Ammon's horn (tissue), 1 donor: ENCODE measurements around the gene ITSN1.

Experiments used
- DNase-seq: peaks from one replicate; pipeline ENCODE4 v3.0.0-alpha.2; 2016; ENCODE audit warnings: low spot score

ITSN1 gene

DNA sequence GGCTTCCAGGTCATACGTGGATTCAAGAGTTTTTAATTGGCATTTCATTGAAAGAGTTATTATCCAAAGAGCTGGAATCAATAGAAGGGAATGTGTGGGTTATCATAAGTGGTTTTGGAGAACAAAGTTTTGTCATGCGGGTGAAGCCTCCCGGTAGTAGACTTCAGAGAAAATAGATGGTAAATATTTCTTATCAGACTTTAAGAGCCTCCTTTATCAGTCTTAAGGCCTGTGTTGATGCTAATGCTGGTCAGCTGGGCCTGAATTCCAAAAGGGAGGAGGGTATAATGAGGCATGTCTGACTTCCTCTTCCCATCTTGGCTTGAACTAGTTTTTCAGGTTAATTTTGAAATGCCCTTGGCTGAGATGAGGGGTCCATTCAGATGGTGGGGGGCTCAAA is 89.7 kb downstream of the ITSN1 start:
- no peak for DNase-seq

DNA sequence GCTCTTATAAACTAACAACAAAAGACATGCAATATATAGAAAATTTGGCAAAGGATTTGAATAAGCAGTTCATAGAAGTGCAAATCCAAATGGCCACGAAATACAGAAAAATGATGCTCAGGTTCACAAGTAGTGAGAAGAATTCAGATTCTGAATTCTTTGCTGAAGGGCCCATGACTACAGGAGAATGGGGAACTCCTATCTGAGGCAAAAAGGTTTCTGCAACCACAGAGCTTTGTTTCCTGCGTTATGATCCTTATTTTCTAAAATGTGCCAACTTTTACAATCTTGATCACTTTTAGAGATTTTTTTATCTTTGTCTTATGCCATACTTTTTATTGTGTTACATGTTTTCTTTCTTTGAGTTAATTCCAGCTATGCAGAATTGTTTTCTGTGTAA is 91.3 kb downstream of the ITSN1 start:
- DNase-seq = no peak

DNA sequence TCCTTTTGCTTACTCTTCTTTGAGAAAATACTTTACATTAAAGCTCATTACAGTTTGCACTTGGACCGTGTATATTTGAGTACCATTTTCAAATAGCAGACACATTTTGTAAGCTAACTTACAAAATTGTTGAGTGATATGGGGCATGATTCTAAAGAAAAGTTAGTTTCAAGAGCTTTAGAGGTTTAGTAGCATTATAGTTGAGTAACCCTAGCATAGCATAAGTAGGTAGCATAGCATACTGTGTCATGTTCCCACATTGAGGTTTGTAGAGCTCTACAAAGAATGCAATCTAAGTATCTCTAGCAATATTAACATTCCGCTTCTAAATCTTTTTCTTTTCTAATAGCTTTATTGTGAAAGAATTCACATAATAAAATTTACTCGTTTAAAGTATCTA is 92.0 kb downstream of the ITSN1 start:
- DNase-seq = no peak

DNA sequence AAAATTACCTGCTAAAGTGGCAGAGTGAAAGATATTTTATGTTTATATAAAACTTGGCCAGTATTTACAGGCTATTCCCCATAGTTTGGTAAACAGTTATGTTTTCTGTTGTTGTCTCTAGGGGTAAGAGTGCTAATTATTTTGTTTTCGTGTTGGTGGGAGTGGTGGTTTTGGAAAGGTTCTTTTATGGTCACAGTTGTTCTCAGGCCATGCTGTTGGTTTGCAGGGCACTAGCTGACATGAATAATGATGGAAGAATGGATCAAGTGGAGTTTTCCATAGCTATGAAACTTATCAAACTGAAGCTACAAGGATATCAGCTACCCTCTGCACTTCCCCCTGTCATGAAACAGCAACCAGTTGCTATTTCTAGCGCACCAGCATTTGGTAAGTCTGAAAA is 92.5 kb downstream of the ITSN1 start:
- no peak for DNase-seq

DNA sequence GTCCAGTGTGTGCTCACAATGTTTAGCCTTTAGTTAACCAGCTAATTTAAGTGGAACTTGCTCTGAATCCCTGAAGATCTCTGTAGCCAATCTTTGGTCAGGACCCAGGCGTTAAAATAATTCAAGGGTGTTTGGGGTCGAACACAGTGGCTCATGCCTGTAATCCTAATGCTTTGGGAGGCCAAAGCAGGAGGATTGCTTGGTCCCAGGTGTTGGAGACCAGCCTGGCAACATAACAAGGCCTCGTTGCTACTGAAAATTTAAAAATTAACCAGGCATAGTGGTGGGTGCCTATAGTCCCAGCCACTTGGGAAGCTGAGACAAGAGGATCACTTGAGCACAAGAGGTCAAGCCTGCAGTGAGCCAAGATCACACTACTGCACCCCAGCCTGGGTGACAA is 94.3 kb downstream of the ITSN1 start:
- DNase-seq = no peak

DNA sequence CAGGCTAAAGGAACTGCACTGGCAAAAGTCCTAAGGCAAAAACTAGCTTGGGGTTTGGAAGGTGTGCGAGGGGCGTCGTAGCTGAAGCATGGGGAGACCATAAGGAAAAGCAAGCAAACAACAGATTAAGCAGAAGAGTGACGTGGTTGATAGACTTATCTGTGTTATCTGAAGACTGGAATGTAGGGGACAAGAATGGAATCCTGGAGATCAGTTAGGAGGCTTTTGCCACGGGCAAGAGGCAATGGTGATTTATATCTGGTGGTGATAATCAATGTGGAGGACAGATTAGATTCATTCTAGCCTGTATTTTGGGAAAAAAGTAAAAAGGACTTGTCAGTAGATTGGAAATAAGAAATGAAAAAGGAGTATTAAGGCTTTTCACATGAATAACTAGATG is 97.4 kb downstream of the ITSN1 start:
- no peak for DNase-seq

DNA sequence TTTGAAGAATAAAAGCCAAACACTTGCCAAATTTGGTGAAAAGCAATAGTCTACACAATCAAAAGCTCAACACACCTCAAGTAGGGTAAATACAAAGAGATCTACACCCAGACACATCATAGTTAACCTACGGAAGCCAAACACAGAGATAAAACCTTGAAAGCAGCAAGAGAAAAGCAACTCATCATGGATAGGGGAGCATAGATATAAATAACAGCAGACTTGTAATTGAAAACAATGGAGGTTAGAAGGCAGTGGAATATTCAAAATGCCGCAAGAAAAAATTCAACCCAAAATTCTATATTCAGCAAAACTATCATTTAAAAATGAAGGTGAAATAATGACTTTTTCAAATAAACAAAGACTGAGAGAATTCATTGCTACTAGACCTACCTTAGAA is 105.1 kb downstream of the ITSN1 start:
- DNase-seq = no peak

DNA sequence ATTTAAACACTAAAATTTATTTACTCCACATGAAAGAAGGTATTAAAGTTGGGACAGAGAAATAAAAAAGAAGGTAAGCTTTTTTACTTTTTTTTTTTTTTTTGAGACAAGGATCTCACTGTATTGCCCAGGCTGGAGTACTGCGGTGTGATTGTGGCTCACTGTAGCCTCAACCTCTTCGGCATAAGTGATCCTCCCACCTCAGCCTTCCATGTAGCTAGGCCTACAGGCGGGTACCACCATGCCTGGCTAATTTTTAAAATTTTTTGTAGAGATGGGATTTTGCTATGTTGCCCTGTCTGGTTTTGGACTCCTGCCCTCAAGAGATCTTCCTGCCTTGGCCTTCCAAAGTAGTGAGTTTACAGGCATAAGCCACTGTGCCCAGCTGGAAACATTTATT is 106.6 kb downstream of the ITSN1 start:
- DNase-seq = no peak

DNA sequence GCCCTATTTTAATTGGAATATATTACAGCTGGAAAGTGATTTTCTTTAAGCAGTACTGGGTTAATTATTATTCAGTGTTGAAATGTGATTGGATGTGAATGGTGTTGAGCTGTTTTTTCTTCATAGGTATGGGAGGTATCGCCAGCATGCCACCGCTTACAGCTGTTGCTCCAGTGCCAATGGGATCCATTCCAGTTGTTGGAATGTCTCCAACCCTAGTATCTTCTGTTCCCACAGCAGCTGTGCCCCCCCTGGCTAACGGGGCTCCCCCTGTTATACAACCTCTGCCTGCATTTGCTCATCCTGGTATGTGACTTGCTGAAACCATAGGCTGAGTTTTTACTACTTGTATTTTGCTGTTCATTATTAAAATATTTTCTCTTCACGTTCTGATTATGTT is 107.7 kb downstream of the ITSN1 start:
- no peak for DNase-seq

DNA sequence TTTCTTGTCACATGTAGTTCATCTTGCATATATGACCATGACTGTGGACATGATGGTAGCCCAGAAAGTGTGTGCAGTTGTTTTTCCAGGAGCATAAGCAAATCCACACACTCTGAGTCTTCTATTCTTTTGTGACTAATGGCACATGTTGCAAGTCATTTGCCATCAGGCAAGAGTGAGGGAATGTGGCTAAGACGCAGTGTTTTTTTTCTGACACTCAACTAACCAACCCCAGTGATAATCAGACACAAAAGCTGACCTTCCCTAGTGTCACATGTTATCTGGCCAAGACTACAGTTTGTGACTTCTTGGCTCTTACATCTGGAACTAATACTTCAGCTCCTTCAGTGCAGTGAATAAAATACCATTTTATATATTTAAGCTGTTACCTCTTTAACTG is 108.8 kb downstream of the ITSN1 start:
- no peak for DNase-seq

DNA sequence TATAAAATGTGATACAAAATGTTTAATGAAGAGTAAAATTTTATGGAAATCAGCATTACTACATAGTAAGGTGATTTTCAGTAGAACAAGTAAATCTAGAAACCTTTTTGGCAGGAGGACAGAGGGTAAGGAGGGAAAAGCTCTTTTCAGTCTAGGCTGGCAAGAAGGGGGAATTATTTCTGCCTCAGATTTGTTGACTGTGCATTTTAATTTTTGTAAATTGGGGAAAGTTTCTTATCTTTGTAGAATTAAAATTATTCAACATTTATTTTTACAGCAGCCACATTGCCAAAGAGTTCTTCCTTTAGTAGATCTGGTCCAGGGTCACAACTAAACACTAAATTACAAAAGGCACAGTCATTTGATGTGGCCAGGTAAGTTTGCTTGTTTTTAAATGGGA is 109.2 kb downstream of the ITSN1 start:
- DNase-seq = no peak

DNA sequence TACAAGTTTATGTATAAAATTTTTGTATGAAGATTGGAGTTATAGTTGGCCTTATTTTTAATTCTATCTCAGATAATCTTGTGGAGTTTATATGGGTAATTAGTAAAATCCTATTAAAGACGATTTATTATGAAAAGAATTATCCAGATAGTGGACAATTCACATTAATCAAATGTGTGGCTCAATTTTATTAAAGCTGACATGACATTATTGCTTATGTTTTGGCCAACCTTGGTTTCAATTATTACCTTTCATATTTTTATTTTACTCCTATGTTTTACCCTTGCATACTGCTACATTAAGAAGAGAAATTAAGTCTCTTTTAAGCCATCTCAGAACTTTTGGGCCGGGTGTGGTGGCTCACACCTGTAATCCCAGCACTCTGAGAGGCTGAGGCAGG is 110.0 kb downstream of the ITSN1 start:
- no peak for DNase-seq

DNA sequence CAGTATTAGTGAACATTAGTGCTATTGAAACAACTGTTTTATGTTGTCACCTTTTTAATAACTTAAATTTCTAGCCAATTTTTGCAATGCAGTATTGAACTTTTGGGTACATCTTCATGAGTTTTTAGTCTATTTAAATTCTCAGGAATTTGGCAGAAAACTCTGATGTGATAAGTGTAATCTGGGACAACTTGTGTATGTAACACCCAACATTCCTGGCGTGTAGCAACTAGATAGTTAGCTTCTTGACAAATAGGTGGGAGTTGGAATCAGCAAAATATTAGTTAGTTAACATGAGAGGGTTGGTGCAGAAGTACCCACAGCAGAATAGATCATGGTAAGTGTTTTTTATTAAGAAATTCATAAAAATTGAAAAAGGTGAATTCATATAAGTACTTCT is 111.6 kb downstream of the ITSN1 start:
- DNase-seq = no peak

DNA sequence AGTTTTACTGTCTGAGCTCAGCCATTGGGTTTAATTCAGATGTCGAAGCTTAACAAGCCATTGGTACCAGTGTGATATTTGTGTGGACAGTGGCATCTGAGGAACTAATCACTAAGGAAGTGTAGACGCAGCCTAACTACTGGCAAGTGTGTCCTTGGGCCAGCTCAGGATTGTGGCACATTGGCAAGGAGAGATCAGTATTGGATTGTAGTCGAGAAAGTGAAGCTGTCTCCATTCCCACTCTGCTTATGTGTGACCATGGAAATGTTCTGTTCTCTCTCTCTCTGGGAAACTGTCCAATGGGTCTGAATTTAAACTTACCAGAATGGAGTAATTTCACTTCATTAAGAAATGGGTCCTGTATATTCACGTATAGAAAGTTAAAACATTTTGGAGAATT is 112.2 kb downstream of the ITSN1 start:
- DNase-seq = peak; percentile 44

DNA sequence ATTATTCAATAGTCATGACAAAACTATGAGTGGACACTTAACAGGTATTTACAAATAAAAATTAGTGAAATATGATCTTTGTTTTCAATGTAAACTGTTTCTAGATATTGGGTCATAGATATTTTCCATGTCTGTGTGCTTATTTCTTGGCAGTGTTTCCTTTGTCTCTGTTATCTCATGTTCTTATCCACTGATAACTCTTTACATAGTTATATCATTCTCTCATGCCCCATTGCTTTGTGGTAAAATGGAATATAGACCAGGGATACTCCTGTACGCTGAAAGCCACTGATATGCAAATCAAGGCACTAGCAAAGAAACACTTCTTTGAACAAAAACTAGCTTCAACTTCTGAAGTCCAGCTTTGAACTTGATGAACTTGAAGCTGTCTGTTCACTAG is 113.1 kb downstream of the ITSN1 start:
- no peak for DNase-seq

DNA sequence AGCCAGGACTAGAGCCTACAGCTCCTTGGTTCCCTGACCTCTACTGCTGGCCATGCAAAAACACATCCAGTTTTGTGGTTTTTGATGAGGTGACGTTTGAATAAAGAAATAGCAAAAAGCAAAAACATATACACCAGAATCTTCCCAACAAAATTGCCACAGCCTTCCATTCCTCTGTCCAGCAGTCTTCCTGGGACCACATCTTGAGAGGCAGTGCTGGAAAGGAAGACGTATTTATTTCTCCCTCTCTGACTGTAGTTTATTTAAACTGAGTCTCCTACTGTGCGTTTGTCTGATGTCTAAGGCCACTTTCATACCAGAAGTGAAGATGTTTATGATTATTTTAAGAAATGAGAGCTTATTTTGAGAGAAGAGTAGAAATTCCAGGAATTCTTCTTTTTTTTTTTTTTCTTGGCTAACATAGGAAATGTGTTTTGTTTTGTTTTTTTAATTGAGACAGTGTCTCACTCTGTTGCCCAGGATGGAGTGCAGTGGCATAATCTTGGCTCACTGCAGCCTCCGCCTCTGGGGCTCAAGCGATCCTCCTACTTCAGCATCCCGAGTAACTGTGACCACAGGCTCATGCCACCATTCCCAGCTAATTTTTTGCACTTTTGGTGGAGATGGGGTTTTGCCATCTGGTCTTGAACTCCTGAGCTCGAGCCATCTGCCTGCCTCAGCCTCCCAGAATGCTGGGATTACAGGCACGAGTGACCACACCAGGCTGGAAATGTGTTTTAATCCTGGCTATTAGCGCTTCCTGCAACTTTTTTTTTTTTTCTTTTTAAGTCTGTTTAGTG is 118.5 kb downstream of the ITSN1 start:
- DNase-seq = no peak

DNA sequence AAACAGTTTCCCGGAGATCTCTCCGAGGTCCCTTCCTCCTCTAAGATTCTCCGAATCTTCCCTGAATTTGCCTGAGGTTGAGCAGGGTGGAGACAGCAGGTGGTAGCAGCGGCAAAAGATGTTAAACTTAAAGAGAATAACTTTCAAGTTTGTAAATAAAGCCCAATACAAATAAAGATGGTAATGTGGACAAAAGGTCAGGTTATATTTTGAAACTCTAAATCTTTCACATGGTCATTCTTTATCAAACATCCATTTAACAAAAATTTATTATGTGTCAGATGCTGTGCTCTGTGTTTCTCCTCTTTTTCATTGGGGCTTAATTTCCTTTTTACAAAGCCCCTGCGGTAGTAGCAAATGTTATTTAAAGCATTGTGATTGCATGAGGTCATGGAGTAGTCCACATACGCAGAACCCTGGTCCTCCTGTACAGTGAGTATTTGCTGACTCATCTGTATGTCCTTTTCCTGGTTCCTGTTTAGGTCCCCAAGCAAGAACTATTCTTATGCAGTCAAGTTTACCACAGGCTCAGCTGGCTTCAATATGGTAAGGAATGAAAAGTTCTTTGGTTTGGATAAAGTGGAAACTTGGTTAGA is 119.2 kb downstream of the ITSN1 start:
- peak; percentile 59 for DNase-seq

DNA sequence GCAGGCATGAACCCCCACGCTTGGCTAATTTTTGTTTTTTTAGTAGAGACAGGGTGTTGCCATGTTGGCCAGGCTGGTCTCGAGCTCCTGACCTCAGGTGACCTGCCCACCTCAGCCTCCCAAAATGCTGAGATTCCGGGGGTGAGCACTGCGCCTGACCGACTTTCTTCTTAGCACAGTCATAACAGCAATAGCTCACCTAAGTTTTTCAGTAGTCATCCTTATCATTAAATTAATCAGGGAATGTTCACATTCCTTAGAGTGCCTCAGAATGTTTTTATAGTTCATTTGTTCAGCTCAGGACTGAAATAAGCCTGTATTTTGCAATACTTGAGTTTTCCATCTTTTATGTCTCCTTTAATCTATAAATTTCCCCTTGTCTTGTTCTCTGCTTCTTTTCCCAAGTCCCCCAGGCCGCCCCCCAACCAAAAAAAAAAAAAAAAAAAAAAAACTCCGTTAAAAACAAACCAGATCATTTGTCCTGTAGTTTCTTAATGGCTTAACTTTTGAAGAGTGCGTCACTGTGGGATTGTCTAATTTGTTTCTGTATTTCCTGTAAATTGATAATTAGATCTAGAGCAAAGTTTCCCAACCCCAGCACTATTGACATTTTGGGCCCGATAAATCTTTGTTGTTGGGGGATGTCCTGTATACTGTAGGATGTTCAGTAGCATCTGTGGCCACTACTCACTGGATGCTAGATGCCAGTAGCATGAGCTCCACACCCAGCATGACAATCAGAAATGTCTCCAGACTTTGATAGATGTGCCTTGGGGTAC is 120.7 kb downstream of the ITSN1 start:
- no peak for DNase-seq

DNA sequence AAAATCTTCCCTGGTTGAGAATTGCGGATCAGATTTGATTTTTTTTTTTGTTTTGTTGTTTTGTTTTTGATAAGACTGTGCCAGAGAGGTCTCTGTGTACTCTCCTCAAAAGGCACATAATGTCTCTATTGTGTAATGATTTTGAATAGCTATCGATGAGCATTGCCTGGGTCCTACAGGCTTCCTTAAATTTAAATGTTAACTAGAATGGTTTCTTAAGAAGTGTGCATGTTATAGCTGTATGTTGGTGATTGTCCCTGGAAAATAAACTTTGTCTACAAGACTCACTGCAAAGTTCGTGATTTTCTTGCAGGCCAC is 121.2 kb downstream of the ITSN1 start:
- DNase-seq = no peak

DNA sequence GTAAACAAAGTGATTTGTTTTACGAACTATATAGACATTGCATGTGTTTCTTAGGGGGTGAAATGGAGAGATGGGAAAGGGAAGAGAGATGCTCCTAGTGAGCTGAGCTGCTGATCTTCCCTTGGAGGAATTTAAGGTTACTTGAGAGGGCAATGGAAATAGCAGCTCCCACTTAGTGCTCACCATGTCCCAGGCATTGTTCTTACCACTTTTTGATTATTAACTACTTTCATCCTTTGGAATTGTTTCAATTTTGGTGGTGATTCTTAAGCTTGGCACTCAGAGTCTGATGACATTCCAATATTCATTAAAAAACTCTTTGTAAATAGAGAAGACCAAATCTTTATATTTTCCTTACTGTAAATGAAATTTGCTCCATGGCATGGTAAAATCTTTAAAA is 124.9 kb downstream of the ITSN1 start:
- DNase-seq = no peak

DNA sequence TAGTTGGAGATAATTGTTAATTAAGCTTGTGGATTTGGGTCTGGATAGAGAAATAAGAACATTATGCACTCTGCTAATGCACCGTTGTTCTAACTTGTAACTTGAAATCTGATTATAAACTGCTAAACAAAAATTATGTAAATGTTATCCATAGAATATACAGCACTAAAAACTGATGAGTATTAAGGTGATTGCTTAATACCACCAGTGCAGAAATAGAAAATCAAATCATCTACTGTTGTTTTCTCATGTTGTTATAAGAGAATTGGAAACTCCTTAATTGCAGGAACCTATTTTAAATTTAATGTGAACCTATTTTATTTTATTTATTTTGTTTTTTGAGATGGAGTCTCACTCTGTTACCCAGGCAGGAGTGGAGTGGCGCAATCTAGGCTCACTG is 125.7 kb downstream of the ITSN1 start:
- no peak for DNase-seq

DNA sequence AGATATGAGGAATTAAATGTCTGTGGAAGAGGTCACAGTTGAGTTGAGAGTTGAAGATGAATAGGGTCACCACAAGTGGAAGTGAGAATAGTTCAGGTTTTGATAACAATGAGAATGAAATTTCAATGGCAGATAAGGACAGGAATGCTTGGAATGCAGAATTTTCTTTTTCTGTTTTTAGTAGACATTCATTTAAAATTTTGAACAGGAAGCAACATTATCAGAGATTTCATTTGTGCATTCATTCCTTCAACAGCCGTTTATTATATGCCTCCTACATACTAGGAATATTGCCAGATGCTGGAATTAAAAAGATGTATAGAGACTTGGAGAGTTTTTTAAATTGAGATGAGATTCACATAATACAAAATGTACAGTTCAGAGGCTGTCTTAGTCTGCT is 126.8 kb downstream of the ITSN1 start:
- no peak for DNase-seq

DNA sequence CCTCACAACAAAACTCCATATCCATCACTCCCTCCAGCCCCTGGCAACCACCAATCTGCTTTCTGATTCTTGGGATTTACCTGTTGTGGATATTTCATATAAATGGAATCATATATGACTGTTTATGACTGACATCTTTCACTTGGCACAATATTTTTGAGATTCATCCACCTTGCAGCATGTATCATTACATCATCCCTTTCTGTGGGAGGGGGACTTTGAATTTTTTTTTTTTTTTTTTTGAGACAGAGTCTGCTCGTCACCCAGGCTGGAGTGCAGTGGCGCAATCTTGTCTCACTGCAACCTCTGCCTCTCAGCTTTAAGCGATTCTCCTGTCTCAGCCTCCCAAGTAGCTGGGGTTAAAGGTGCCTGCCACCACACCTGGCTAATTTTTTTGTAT is 128.2 kb downstream of the ITSN1 start:
- DNase-seq = no peak

DNA sequence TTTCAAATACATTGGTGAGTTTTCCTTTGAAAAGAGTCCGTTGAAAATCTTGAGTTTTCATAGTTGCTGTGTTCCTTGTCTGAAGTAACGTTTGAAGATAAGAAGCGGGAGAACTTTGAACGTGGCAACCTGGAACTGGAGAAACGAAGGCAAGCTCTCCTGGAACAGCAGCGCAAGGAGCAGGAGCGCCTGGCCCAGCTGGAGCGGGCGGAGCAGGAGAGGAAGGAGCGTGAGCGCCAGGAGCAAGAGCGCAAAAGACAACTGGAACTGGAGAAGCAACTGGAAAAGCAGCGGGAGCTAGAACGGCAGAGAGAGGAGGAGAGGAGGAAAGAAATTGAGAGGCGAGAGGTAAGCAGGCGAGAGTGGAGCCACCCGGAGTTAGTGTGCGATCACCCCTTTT is 129.7 kb downstream of the ITSN1 start:
- DNase-seq = no peak
